Measurements from ENCODE around the gene LAX1.

- TF ChIP-seq EZH2phosphoT487 (IDR thresholded peaks at IDR 0.05; ENCODE audit: insufficient read depth, low read depth) (no peak), EZH2 (IDR thresholded peaks at IDR 0.05; ENCODE audit: insufficient read depth, poor library complexity, severe bottlenecking) (no peak)
Measured at GRCh38 chr1:203726417-203726867, 38.5 kb upstream of the LAX1 start.
